Measurements from ENCODE around the gene TUBB3.

DNA sequence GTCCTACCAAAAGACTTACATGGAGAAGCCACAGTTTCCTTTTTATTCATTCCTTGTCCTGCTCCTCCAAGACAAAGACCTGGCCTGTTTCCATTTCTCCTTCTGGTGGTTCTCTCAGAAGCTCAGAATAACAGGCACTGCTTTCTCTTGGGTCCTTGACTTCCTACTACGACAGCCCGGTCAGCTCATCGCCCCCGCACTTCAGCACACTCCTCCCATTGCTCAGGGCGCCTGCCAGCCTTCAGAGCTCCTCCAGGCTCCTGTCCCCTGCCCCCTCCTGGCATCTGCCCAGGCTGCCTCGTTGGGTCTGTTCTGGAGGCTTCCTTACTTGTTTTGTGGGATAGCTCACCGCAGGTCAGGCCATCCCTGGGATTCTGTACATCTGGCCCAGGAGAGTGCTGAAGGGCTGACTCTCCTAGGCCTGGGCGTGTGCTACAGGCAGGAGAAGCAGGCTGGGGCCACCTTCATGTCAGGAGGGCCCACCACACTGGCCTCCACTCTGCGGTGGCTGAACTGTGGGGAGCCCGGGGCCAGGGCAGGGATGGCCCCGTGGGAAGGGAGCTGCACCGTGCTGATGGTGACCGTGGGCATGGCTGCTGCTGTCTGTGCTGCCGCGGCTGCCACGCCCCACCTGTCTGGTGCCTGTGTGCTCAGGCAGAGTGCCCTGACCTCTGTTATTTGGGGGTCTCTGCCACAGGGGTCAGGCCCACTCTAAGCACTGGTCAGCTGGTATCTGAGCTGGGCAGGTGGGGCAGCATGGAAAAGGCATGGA is 32.1 kb upstream of the TUBB3 start:
- TF ChIP-seq GATA2 (IDR thresholded peaks at IDR 0.05; ENCODE audit: low read depth, low read length) = no peak
- no peak for TF ChIP-seq GATA3 (IDR thresholded peaks at IDR 0.05; ENCODE audit: low read depth, low read length)
